Uterus (tissue), 4 donors: ENCODE data around the gene SAMD3. TPM values are rescaled to one million over a fixed set of nuclear protein-coding genes. Genes with fewer than 3 reads are reported as not detected.

Experiments
- DNase-seq, 2 donors: peaks; one replicate each; pipeline ENCODE4 v3.0.0-alpha.2; 2019 to 2020
- H3K27ac ChIP-seq, 2 donors: fragments of 200-600 bp; sonication (generic); 1 replicate in 1 of 2; 2 replicates in 1 of 2; pipeline ENCODE4 v1.5.1; 2016 to 2018
- H3K27me3 ChIP-seq, 2 donors: fragments of 200-600 bp; sonication (generic); one replicate each; pipeline ENCODE4 v1.5.1; 2018 to 2019; ENCODE audit warnings: control low read depth in 1 of 2
- H3K36me3 ChIP-seq, 2 donors: fragments of 200-600 bp; sonication (generic); one replicate each; pipeline ENCODE4 v1.5.1; 2019; ENCODE audit warnings: control low read depth in 1 of 2
- H3K4me1 ChIP-seq, 2 donors: fragments of 200-600 bp; sonication (generic); one replicate each; pipeline ENCODE4 v1.5.1; 2018 to 2019; ENCODE audit warnings: control low read depth in 1 of 2
- H3K4me3 ChIP-seq, 2 donors: fragments of 200-600 bp; sonication (generic); 1 replicate in 1 of 2; 2 replicates in 1 of 2; pipeline ENCODE4 v1.5.1; 2018 to 2019; ENCODE audit warnings: mild to moderate bottlenecking in 1 of 2
- H3K9me3 ChIP-seq, 2 donors: fragments of 200-600 bp; sonication (generic); one replicate each; pipeline ENCODE4 v1.5.1; 2019; ENCODE audit warnings: control low read depth in 1 of 2
- CTCF ChIP-seq, 4 experiments: fragments of 200-600 bp in 2 of 4; fragments of 450-650 bp in 2 of 4; sonication (generic) in 2 of 4; IDR thresholded peaks; one replicate each; pipeline ENCODE4 v1.5.1; 2016 to 2019; ENCODE audit warnings: antibody characterized with exemption in 4 of 4, mild to moderate bottlenecking in 2 of 4, moderate library complexity in 1 of 4
- POLR2A ChIP-seq, 2 donors: fragments of 450-650 bp; IDR thresholded peaks; one replicate each; pipeline ENCODE4 v1.6.1; 2016; ENCODE audit warnings: antibody characterized with exemption in 2 of 2, mild to moderate bottlenecking in 1 of 2, moderate library complexity in 1 of 2
- intact Hi-C: fragments of 100-400 bp; cut with DNase I; formaldehyde crosslinking; loops from one replicate; pipeline ENCODE4 v1.15.1; 2023; ENCODE audit warnings: low total_unique reads
- total RNA-seq, 4 donors: library from RNA; depleted of rRNA in 3 of 4; stranded (reverse); fragments of >200 nt in 3 of 4; gene quantifications; one replicate each; pipeline versions ENCODE4 v1.1.0 to v1.2.4, GENCODE V29; 2014 to 2023
- donor health status: DM: yes; HTN: yes; CAD: no.

The SAMD3 gene
- total RNA-seq, 4 donors from 2014 or later: 4.1 to 10.0 (median 4.5) TPM

GRCh38 chr6:130167655-130168054 lies 55.1 kb downstream of the SAMD3 start:
- TF ChIP-seq CTCF (IDR thresholded peaks at IDR 0.05) (no peak), POLR2A (IDR thresholded peaks at IDR 0.05) (no peak)
- H3K27me3 ChIP-seq: no peaks in the 10 kb centered on the region
- intact Hi-C loops: no loop called here
- H3K9me3 ChIP-seq: no peaks in the 10 kb centered on the region
- H3K4me1 ChIP-seq: no peaks in the 10 kb centered on the region
- H3K36me3 ChIP-seq: no peaks in the 10 kb centered on the region
- no peak overlapping the region for H3K27ac ChIP-seq
- no peak for DNase-seq
- no peak overlapping the region for H3K4me3 ChIP-seq

GRCh38 chr6:130164251-130164650 lies 58.5 kb downstream of the SAMD3 start:
- H3K9me3 ChIP-seq: no peaks in the 10 kb centered on the region
- H3K27me3 ChIP-seq: no peaks in the 10 kb centered on the region
- TF ChIP-seq CTCF (IDR thresholded peaks at IDR 0.05) (no peak), POLR2A (IDR thresholded peaks at IDR 0.05) (no peak)
- H3K27ac ChIP-seq: no peak overlapping the region
- intact Hi-C loops: no loop called here
- H3K36me3 ChIP-seq: no peaks in the 10 kb centered on the region
- no peak for DNase-seq
- H3K4me3 ChIP-seq: no peak overlapping the region
- no peaks in the 10 kb centered on the region for H3K4me1 ChIP-seq

- Histone ChIP-seq H3K4me3 (no peak overlapping the region), H3K27me3 (no peaks in the 10 kb centered on the region), H3K9me3 (no peaks in the 10 kb centered on the region), H3K27ac (no peak overlapping the region), H3K36me3 (no peaks in the 10 kb centered on the region), H3K4me1 (no peaks in the 10 kb centered on the region)
- no peak for DNase-seq
- intact Hi-C loops: no loop called here
- TF ChIP-seq CTCF (IDR thresholded peaks at IDR 0.05) (no peak), POLR2A (IDR thresholded peaks at IDR 0.05) (no peak)
These were observed 59.5 kb downstream of the SAMD3 start for GRCh38 chr6:130163266-130163665.

GRCh38 chr6:130162421-130162820 lies 60.3 kb downstream of the SAMD3 start:
- H3K27ac ChIP-seq: no peak overlapping the region
- no peaks in the 10 kb centered on the region for H3K9me3 ChIP-seq
- TF ChIP-seq POLR2A (IDR thresholded peaks at IDR 0.05) (no peak), CTCF (IDR thresholded peaks at IDR 0.05) (no peak)
- H3K27me3 ChIP-seq: no peaks in the 10 kb centered on the region
- no peaks in the 10 kb centered on the region for H3K4me1 ChIP-seq
- H3K4me3 ChIP-seq: no peak overlapping the region
- H3K36me3 ChIP-seq: no peaks in the 10 kb centered on the region
- intact Hi-C loops: no loop called here
- DNase-seq: no peak

- Histone ChIP-seq H3K4me1 (no peaks in the 10 kb centered on the region), H3K27ac (no peak overlapping the region), H3K4me3 (no peak overlapping the region), H3K27me3 (no peaks in the 10 kb centered on the region), H3K9me3 (no peaks in the 10 kb centered on the region), H3K36me3 (no peaks in the 10 kb centered on the region)
- intact Hi-C loops: no loop called here
- TF ChIP-seq POLR2A (IDR thresholded peaks at IDR 0.05) (no peak), CTCF (IDR thresholded peaks at IDR 0.05) (no peak)
- DNase-seq: no peak
These were observed 60.9 kb downstream of the SAMD3 start for GRCh38 chr6:130161683-130162404.
